ENCODE data around the gene ZFC3H1.

Gene ZFC3H1

GRCh38 chr12:71640316-71640715 lies 23.3 kb downstream of the ZFC3H1 start:
- no peak overlapping the region for H3K9ac ChIP-seq (ENCODE audit: low read depth in 1 of 2, low read length in 2 of 2)
- peaks cover 63 to 73% of the 10 kb centered on the region in 2 donors for H3K36me3 ChIP-seq (ENCODE audit: control insufficient read depth in 2 of 2, insufficient read depth in 2 of 2, low read length in 2 of 2)

GRCh38 chr12:71639341-71639760 lies 24.3 kb downstream of the ZFC3H1 start:
- H3K4me3 ChIP-seq (ENCODE audit: low read length in 2 of 2) = no peak overlapping the region
- H3K9me3 ChIP-seq (ENCODE audit: control insufficient read depth in 2 of 2, low read length in 2 of 2) = no peaks in the 10 kb centered on the region
- no peaks in the 10 kb centered on the region for H3K4me1 ChIP-seq (ENCODE audit: control insufficient read depth in 2 of 2, insufficient read depth in 2 of 2, low read length in 2 of 2)
- peaks cover 68 to 76% of the 10 kb centered on the region in 2 donors for H3K36me3 ChIP-seq (ENCODE audit: control insufficient read depth in 2 of 2, insufficient read depth in 2 of 2, low read length in 2 of 2)
- no peak overlapping the region for H3K9ac ChIP-seq (ENCODE audit: low read depth in 1 of 2, low read length in 2 of 2)
- H3K27me3 ChIP-seq (ENCODE audit: control insufficient read depth in 2 of 2, insufficient read depth in 2 of 2, low read length in 2 of 2) = no peaks in the 10 kb centered on the region
- H3K27ac ChIP-seq (ENCODE audit: low read depth in 2 of 2, low read length in 2 of 2) = no peak overlapping the region

More at GRCh38 chr12:71640316-71640715, 23.3 kb downstream of the ZFC3H1 start:
- H3K4me1 ChIP-seq (ENCODE audit: control insufficient read depth in 2 of 2, insufficient read depth in 2 of 2, low read length in 2 of 2) = no peaks in the 10 kb centered on the region
- no peaks in the 10 kb centered on the region for H3K9me3 ChIP-seq (ENCODE audit: control insufficient read depth in 2 of 2, low read length in 2 of 2)
- no peak overlapping the region for H3K27ac ChIP-seq (ENCODE audit: low read depth in 2 of 2, low read length in 2 of 2)
- H3K4me3 ChIP-seq (ENCODE audit: low read length in 2 of 2) = no peak overlapping the region
- H3K27me3 ChIP-seq (ENCODE audit: control insufficient read depth in 2 of 2, insufficient read depth in 2 of 2, low read length in 2 of 2) = no peaks in the 10 kb centered on the region

GRCh38 chr12:71638499-71638898 lies 25.1 kb downstream of the ZFC3H1 start:
- H3K4me3 ChIP-seq (ENCODE audit: low read length in 2 of 2) = no peak overlapping the region
- no peaks in the 10 kb centered on the region for H3K9me3 ChIP-seq (ENCODE audit: control insufficient read depth in 2 of 2, low read length in 2 of 2)
- no peaks in the 10 kb centered on the region for H3K27me3 ChIP-seq (ENCODE audit: control insufficient read depth in 2 of 2, insufficient read depth in 2 of 2, low read length in 2 of 2)
- peaks cover 67 to 76% of the 10 kb centered on the region in 2 donors for H3K36me3 ChIP-seq (ENCODE audit: control insufficient read depth in 2 of 2, insufficient read depth in 2 of 2, low read length in 2 of 2)
- no peak overlapping the region for H3K27ac ChIP-seq (ENCODE audit: low read depth in 2 of 2, low read length in 2 of 2)
- H3K9ac ChIP-seq (ENCODE audit: low read depth in 1 of 2, low read length in 2 of 2) = no peak overlapping the region
- H3K4me1 ChIP-seq (ENCODE audit: control insufficient read depth in 2 of 2, insufficient read depth in 2 of 2, low read length in 2 of 2) = no peaks in the 10 kb centered on the region

- Histone ChIP-seq H3K4me1 (ENCODE audit: control insufficient read depth in 2 of 2, insufficient read depth in 2 of 2, low read length in 2 of 2) (no peaks in the 10 kb centered on the region), H3K27me3 (ENCODE audit: control insufficient read depth in 2 of 2, insufficient read depth in 2 of 2, low read length in 2 of 2) (no peaks in the 10 kb centered on the region), H3K27ac (ENCODE audit: low read depth in 2 of 2, low read length in 2 of 2) (no peak overlapping the region), H3K4me3 (ENCODE audit: low read length in 2 of 2) (no peak overlapping the region), H3K36me3 (ENCODE audit: control insufficient read depth in 2 of 2, insufficient read depth in 2 of 2, low read length in 2 of 2) (peaks cover 70 to 79% of the 10 kb centered on the region in 2 donors), H3K9ac (ENCODE audit: low read depth in 1 of 2, low read length in 2 of 2) (no peak overlapping the region), H3K9me3 (ENCODE audit: control insufficient read depth in 2 of 2, low read length in 2 of 2) (no peaks in the 10 kb centered on the region)
These were observed 26.9 kb downstream of the ZFC3H1 start for GRCh38 chr12:71636704-71637115.

- Histone ChIP-seq H3K27ac (ENCODE audit: low read depth in 2 of 2, low read length in 2 of 2) (no peak overlapping the region), H3K36me3 (ENCODE audit: control insufficient read depth in 2 of 2, insufficient read depth in 2 of 2, low read length in 2 of 2) (peaks cover 76 to 82% of the 10 kb centered on the region in 2 donors), H3K9ac (ENCODE audit: low read depth in 1 of 2, low read length in 2 of 2) (no peak overlapping the region), H3K4me1 (ENCODE audit: control insufficient read depth in 2 of 2, insufficient read depth in 2 of 2, low read length in 2 of 2) (peaks cover 0 to 3% of the 10 kb centered on the region in 2 donors), H3K9me3 (ENCODE audit: control insufficient read depth in 2 of 2, low read length in 2 of 2) (no peaks in the 10 kb centered on the region), H3K27me3 (ENCODE audit: control insufficient read depth in 2 of 2, insufficient read depth in 2 of 2, low read length in 2 of 2) (no peaks in the 10 kb centered on the region), H3K4me3 (ENCODE audit: low read length in 2 of 2) (no peak overlapping the region)
These were observed 36.1 kb downstream of the ZFC3H1 start for GRCh38 chr12:71627438-71628002.

- no peaks in the 10 kb centered on the region for H3K9me3 ChIP-seq (ENCODE audit: control insufficient read depth in 2 of 2, low read length in 2 of 2)
- peaks cover 77 to 82% of the 10 kb centered on the region in 2 donors for H3K36me3 ChIP-seq (ENCODE audit: control insufficient read depth in 2 of 2, insufficient read depth in 2 of 2, low read length in 2 of 2)
- no peak overlapping the region for H3K4me3 ChIP-seq (ENCODE audit: low read length in 2 of 2)
- H3K27ac ChIP-seq (ENCODE audit: low read depth in 2 of 2, low read length in 2 of 2) = no peak overlapping the region
- H3K4me1 ChIP-seq (ENCODE audit: control insufficient read depth in 2 of 2, insufficient read depth in 2 of 2, low read length in 2 of 2) = peaks cover 0 to 3% of the 10 kb centered on the region in 2 donors
- no peaks in the 10 kb centered on the region for H3K27me3 ChIP-seq (ENCODE audit: control insufficient read depth in 2 of 2, insufficient read depth in 2 of 2, low read length in 2 of 2)
- H3K9ac ChIP-seq (ENCODE audit: low read depth in 1 of 2, low read length in 2 of 2) = no peak overlapping the region
These were observed 36.9 kb downstream of the ZFC3H1 start for GRCh38 chr12:71626768-71627167.

- Histone ChIP-seq H3K4me3 (ENCODE audit: low read length in 2 of 2) (no peak overlapping the region), H3K9me3 (ENCODE audit: control insufficient read depth in 2 of 2, low read length in 2 of 2) (no peaks in the 10 kb centered on the region), H3K4me1 (ENCODE audit: control insufficient read depth in 2 of 2, insufficient read depth in 2 of 2, low read length in 2 of 2) (peaks cover 0 to 3% of the 10 kb centered on the region in 2 donors), H3K9ac (ENCODE audit: low read depth in 1 of 2, low read length in 2 of 2) (no peak overlapping the region), H3K27ac (ENCODE audit: low read depth in 2 of 2, low read length in 2 of 2) (no peak overlapping the region), H3K27me3 (ENCODE audit: control insufficient read depth in 2 of 2, insufficient read depth in 2 of 2, low read length in 2 of 2) (no peaks in the 10 kb centered on the region), H3K36me3 (ENCODE audit: control insufficient read depth in 2 of 2, insufficient read depth in 2 of 2, low read length in 2 of 2) (peaks cover 75 to 79% of the 10 kb centered on the region in 2 donors)
These were observed 37.5 kb downstream of the ZFC3H1 start for GRCh38 chr12:71626098-71626497.

GRCh38 chr12:71625476-71625875 lies 38.2 kb downstream of the ZFC3H1 start:
- H3K4me1 ChIP-seq (ENCODE audit: control insufficient read depth in 2 of 2, insufficient read depth in 2 of 2, low read length in 2 of 2) = peaks cover 0 to 3% of the 10 kb centered on the region in 2 donors
- no peaks in the 10 kb centered on the region for H3K9me3 ChIP-seq (ENCODE audit: control insufficient read depth in 2 of 2, low read length in 2 of 2)
- H3K9ac ChIP-seq (ENCODE audit: low read depth in 1 of 2, low read length in 2 of 2) = no peak overlapping the region
- H3K4me3 ChIP-seq (ENCODE audit: low read length in 2 of 2) = no peak overlapping the region
- H3K27me3 ChIP-seq (ENCODE audit: control insufficient read depth in 2 of 2, insufficient read depth in 2 of 2, low read length in 2 of 2) = no peaks in the 10 kb centered on the region
- no peak overlapping the region for H3K27ac ChIP-seq (ENCODE audit: low read depth in 2 of 2, low read length in 2 of 2)
- peaks cover 69 to 79% of the 10 kb centered on the region in 2 donors for H3K36me3 ChIP-seq (ENCODE audit: control insufficient read depth in 2 of 2, insufficient read depth in 2 of 2, low read length in 2 of 2)

- Histone ChIP-seq H3K4me1 (ENCODE audit: control insufficient read depth in 2 of 2, insufficient read depth in 2 of 2, low read length in 2 of 2) (peaks cover 0 to 3% of the 10 kb centered on the region in 2 donors), H3K36me3 (ENCODE audit: control insufficient read depth in 2 of 2, insufficient read depth in 2 of 2, low read length in 2 of 2) (peaks cover 69 to 71% of the 10 kb centered on the region in 2 donors)
These were observed 41.7 kb downstream of the ZFC3H1 start for GRCh38 chr12:71621938-71622337.

GRCh38 chr12:71610031-71610795 lies 53.4 kb downstream of the ZFC3H1 start:
- no peak overlapping the region for H3K9ac ChIP-seq (ENCODE audit: low read depth in 1 of 2, low read length in 2 of 2)
- no peak overlapping the region for H3K4me3 ChIP-seq (ENCODE audit: low read length in 2 of 2)
- H3K4me1 ChIP-seq (ENCODE audit: control insufficient read depth in 2 of 2, insufficient read depth in 2 of 2, low read length in 2 of 2) = no peaks in the 10 kb centered on the region
- no peak overlapping the region for H3K27ac ChIP-seq (ENCODE audit: low read depth in 2 of 2, low read length in 2 of 2)
- H3K36me3 ChIP-seq (ENCODE audit: control insufficient read depth in 2 of 2, insufficient read depth in 2 of 2, low read length in 2 of 2) = peaks cover 47 to 62% of the 10 kb centered on the region in 2 donors
- H3K9me3 ChIP-seq (ENCODE audit: control insufficient read depth in 2 of 2, low read length in 2 of 2) = no peaks in the 10 kb centered on the region
- no peaks in the 10 kb centered on the region for H3K27me3 ChIP-seq (ENCODE audit: control insufficient read depth in 2 of 2, insufficient read depth in 2 of 2, low read length in 2 of 2)

More at GRCh38 chr12:71621938-71622337, 41.7 kb downstream of the ZFC3H1 start:
- H3K27me3 ChIP-seq (ENCODE audit: control insufficient read depth in 2 of 2, insufficient read depth in 2 of 2, low read length in 2 of 2) = no peaks in the 10 kb centered on the region
- no peak overlapping the region for H3K4me3 ChIP-seq (ENCODE audit: low read length in 2 of 2)
- no peak overlapping the region for H3K9ac ChIP-seq (ENCODE audit: low read depth in 1 of 2, low read length in 2 of 2)
- no peak overlapping the region for H3K27ac ChIP-seq (ENCODE audit: low read depth in 2 of 2, low read length in 2 of 2)
- no peaks in the 10 kb centered on the region for H3K9me3 ChIP-seq (ENCODE audit: control insufficient read depth in 2 of 2, low read length in 2 of 2)
